Inflammatory macrophage treated with lipopolysaccharide for 1 hour (primary cell): Measurements from ENCODE around the gene ROBO3.

Experiments used
- DNase-seq, 2 donors: peaks; one replicate each; pipeline ENCODE4 v3.0.0-alpha.2; 2020 to 2022

The ROBO3 gene

DNA sequence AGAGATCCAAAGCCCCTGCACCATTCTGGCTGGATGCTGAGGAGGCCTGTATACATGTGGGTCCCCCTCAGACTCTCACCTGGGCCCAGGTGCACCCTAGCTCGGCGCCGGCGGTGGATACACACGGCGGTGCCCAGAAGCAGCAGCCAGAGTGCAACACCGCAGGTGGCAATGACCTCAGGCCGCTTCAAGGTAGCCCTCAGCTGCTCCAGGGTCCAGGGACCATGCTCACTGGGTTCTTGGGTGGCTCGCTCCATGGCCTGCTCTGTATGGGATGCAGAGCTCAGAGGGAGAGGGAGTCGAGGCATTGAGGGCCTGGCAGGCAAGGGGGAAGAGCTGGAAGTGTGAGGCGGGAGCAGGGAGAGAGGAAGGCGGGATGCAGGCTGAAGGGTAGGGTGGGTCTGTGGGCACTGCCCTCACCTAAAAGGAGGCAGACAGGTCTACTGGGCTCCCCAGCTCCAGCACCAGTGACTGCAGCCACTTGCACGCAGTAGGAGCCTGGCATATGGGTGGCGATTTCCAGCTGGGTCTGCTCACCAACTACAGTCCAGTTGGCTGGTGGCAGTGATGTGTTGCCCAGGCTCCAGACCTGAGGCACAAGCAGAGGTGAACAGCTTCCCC, 28.7 kb downstream of the ROBO3 start:
- DNase-seq, result no peak

DNA sequence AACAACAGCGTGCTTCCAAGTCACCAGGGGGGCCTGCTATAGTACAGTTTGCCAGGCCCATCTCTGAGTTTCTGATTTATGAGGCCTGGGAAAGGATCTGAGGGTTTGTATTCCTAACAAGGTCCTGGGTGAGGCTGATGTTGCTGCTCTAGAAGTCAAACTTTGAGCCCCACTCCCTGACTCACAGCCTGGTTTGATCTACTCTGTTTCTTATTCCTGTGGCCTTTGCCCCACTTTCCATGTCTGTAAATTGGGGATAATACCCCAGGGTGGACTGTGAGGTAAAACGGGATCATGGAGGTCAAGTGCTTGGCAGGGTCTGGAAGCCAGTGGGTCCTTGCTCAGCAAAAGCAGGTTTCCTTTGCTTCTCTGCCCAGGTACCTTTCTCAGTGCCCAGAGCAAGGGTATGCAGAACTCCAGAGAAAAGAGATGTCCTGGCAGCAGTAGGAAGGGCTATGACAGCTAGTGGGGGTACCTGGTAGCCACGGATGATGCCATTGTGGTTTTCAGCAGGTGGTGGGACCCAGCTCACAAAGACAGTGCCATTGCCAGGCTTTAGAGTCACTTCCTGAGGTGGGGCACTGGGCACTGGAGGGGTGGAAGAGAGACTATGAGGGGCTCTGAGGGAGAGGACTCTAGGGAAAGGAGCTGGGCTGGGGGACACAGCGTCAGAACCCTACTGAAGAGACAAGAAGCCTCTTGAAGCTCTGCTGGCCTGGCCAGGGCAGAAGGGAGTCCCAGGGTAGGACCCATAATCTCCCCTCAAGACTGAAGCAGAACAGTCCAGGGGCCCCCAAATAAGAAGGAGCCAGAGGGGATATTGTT, 29.6 kb downstream of the ROBO3 start:
- DNase-seq, result no peak

DNA sequence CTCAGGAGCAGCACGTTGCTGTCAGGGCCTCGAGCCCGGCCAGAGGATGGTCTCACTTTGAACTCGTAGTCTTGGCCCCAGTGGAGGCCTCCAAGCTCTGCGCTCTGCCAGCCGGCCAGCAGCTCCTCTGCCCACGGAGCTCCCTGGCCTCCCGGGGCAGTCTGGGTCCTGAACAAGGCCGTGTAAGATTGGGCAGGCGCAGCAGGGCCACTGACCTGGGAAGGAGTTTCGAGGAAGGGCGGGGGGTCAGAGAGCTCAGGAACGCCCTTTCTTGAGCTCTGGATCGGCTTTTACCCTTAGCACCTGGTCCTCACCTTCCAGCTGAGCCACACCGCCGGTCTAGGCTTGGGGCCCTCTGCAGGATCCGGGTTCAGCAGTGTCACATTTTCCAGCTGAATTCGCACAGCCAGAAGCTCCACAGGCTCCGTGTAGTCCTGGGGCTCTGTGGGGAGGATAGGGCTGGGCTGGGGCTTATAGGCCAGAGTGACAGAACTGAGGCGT, 30.3 kb downstream of the ROBO3 start:
- no peak for DNase-seq

DNA sequence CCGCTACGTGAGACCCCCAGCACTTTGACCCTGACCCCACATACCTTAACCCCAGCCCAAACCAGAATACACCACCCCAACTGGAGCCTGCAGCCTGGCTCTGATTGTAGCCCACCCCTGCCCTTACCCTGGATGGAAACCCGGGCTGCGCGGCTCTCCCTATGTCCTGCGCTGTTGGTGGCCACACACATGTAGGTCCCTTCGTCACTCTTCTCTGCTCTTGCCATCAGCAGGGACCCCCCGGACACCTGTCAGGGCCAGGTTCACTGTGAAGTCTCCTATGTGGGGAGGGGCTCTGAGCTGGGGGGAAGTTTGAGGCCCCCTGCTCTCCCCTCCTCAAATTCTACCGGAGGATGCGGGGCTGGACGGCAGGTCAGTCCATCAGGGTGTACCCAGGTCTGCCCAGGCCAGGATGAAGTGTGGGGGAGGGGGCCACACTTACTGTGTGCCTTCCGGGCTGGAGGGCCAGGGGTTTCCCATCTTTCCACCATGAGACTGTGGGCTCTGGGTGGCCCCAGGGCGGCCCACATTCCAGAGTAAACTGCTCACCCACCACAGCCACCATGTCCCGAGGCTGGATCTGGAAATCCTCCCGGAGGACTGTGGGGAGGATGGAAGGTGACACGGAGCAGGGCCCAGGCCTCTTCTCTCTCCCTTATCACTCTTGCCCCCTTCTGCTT, 31.0 kb downstream of the ROBO3 start:
- DNase-seq, result no peak

DNA sequence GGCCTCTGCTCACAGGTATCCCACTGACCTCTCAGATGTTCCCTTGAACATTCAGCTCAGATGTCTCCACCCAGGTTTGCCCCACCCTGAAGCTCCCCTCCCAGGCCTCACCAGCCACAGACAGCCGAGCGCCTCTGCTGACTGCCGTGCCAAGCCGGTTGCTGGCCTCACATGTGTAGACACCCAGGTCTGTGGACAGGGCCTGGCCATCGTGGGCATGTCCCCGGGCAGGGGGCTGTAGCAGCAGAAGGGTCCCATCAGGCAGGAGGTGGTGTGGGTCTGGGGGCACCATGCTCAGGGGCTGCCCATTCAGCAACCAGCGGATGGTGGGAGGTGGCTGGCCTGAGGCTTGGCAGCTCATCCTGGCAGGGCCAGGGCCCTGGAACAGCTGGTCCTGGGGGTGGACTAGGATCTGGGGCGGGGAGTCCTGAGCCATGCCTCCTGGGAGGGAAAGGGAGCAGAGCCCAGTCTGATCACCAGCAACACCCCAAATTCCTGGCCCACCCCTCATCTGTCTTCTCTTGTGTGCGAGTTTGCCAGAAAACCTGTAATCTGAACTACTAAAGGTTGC, 31.7 kb downstream of the ROBO3 start:
- DNase-seq, result no peak

DNA sequence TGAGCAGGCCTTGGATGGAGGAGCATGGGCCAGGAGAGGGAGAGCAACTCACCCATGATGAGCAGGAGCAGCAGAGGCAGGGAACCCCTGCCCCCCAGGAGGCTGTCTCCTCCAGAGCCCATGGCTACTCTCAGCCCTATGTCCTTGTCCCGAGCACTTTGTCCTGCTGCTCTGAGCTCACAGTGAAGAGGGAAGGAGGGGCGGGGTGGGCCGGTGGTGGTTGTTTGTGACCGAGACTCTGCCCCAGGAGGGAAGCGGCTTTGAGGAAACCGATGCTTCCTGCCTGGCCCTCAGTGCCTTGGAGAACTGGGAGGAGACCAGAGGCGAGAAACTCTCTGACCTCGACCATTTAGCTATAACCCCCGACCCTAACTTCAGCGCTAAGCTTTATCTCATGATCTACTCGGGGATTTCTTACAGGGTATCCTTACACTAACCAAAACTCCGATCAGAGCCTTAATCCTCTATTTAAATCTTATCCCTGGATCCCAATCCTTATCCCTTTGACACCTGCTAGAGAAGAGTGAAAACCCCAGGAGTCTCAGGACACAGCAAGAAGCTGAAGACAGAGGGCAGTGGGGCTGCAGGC, 32.5 kb downstream of the ROBO3 start, which contains the start of gene ROBO4:
Gene ROBO4, minus strand, starts transcription at position 192 of the 589 bp plus-strand sequence. Its CDS starts 70 bp downstream, at position 122.
- no peak for DNase-seq

DNA sequence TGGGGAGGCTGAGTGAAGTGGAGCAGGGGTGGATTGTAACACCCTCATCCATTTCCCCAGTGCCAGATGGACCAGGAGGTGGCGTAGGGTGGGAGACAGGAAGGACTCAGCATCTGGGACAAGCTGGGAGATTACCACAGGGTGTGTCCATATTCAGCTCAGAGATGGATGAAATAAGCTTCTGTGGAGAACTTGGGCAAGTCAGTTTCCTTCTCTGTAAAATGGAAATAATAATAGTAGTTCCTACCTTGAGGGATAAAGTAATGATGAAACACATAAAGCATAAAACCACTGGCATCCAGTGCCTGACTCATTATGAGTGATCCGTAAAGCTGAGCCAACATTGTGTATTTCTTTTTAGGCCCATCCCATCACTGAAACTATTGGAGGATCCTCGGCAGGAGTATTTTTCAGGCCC, 33.0 kb downstream of the ROBO3 start:
- DNase-seq, result no peak

DNA sequence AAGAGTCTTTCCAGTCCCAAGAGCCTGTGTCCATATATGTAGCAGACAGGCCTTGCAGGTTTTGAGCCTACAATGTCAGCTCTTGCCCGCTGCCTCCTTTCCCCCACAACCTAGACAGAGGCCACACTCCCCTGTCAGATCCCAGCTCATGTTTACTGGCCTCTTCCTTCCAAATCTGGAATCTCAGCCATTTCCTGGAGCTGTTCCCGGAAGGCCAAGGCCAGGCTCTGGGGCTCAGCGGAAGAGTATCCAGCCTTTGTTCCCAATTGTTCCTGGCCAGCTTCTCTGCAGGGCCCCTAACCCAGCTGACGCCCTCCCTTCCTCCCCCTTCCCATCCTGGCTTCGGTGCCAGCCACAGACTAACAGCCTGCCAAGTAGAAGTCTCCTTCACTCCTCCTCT, 33.5 kb downstream of the ROBO3 start:
- no peak for DNase-seq

DNA sequence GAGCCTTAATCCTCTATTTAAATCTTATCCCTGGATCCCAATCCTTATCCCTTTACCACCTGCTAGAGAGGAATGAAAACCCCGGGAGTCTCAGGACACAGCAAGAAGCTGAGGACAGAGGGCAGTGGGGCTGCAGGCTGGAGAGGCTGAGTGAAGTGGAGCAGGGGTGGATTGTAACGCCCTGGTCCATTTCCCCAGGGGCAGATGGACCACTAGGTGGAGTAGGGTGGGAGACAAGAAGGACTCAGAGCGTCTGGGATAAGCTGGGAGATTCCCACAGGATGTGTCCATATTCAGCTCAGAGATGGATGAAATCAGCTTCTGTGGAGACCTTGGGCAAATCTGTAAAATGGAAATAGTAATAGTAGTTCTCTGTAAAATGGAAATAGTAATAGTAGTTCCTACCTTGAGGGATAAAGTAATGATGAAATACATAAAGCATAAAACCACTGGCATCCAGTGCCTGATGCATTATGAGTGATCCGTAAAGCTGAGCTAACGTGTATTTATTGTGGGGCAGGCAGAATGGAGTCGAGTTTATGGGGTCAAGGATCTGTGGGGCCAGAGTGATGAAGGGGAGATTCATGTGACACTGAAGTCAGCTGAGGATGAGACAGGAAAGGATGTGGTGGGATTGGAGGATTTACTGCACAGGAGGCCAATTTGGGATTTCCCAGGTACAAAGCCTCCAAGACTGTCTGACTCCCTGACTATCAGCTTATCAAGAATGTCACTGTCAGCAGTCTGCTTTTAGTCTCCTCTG, 34.3 kb downstream of the ROBO3 start:
- no peak for DNase-seq

DNA sequence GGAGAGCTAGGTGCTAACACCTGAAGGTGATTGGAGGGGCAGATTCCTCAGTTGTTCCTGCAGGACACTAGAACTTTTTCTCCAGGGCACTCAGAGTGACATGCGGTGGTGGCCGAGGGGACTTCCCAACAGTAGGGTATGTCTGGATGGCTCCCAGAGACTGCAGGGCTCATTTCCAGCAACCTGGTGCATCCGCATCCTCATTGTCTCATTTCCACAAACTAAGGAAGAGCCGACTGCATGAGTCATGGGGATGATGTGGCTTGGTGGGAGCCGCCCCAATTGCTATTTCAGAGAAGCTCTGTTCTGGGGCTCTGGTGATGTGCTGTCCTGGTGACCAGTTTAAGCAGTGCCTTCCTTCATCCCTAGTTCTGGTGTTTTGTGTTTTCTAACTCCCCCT, 35.2 kb downstream of the ROBO3 start:
- no peak for DNase-seq

DNA sequence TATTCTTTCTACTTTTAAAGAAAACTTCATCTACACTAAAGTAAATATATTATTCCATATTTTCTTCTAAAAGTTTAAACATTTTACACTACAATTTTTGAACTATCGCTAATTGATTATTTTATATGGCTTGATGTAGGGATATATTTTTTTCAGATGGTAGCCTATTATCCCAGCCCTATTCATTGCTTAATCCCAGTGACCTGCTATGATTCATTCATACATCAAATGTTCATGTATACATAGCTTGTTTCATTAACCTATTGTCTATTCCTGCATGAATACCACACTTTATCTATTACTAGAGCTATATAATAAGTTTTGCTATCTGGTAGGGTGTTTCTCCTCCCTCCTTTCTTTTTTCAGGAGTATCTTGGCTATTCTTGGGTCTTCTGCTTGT, 37.4 kb downstream of the ROBO3 start:
- no peak for DNase-seq

DNA sequence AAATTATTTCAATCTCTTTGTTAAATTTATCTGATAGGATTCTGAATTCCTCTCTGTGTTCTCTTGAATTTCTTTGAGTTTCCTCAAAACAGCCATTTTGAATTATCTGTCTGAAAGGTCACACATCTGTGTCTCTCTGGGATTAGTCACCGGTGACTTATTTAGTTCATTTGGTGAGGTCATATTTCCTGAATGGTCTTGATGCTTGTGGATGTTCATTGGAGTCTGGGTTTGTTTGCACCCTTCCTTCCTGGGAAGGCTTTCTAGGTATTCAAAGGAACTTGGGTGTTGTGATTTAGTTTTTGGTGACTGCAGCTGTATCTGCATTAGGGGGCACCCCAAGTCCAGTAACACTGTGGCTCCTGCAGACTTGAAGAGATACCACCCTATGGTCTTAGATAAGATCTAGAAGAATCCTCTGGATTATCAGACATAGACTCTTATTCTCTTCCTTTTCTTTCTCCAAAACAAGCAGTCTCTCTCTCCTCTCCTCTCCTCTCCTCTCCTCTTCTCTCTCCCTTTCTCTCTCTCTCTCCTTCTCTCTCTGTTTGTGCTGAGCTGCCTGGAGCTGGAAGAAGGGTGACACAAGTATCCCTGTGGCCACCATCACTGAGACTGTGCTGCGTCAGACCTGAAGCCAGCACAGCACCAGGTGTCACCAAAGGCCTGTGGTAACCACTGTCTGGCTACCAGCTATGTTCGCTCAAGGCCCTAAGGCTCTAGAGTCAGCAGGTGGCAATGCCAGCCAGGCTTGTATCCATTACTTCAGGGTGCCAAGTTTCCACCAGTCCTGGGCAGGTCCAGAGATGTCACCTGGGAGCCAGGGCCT, 50.5 kb downstream of the ROBO3 start:
- no peak for DNase-seq

DNA sequence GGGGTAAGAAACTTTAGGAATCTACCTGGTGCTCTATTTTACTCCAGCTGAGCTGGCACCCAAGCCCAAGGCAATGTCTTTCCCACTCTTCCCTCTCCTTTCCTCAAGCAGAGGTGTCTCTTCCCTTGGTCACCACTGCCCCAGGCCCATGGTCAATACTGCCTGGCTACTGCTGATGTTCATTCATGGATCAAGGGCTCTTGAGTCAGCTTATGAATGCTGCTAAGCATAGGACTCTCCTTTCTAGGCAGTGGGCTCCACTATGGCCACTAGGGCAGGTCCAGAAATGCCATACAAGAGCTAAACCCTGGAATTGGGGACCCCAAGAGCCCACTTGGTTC, 51.1 kb downstream of the ROBO3 start:
- no peak for DNase-seq

DNA sequence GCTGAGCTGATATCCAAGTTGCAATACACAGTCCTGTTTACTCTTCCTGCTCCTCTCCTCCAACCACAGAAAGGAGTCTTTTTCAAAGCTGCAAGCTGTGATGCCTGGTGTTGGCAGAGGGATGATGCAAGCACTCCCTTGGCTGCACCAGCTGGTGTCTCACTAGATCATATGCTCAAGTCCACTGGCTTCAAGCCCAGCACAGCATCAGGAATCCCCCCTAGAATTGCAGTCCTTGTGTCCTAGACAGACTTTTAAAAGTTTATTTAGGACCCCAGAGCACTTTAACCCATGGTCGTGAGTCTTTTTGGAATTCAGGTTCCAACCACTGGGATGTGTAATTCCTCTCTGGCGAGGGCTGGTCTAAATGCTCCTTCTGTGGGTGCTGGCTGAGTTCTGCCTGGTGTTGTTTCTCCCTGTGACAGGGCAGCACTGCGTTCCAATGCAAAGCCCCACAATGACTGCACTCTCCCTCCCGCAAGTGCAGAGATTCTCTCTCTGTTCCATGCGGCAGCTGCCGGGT, 51.9 kb downstream of the ROBO3 start:
- DNase-seq, result peak in 1 of 2 donors; percentile 26

DNA sequence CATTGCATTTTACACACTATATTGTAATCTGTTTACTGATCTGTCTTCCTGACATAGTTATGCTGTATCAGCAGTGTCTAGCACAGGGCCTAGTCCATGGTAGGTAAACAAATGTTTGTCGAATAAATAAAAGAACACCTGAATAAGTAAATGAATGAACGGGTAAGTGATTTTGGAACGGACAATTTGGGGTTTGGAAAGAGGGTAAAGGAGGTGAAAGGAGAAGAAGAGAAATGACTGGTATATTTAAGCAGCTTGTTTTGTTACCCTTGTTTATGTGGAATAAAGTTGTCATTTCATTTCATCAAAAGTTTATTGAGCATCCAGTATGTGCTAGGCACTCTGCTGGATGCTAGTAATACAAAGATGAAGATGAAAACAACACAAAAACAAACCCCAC, 53.7 kb downstream of the ROBO3 start, which contains the start of gene HEPN1:
Gene HEPN1, plus strand, starts transcription at position 301 of the 400 bp plus-strand sequence.
- no peak for DNase-seq

DNA sequence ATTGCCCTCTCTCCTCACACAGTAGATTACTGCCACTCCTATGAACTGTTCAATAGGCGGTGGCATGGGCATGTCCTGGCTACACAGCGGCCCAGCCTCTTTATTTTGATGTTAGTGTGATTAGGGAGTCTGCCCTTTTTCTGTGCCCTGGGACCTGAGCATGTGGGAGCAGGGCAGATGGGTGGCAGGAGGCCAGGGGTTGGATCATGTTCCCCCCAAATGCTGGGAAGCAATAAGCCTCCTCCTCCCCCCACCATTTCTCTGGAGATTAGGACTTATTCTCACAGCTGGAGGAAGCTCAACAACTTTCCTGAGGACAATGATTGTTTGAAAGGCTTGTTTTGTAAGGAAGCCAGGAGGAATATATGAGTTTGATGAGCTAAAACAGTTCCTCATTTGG, 54.7 kb downstream of the ROBO3 start:
- no peak for DNase-seq

DNA sequence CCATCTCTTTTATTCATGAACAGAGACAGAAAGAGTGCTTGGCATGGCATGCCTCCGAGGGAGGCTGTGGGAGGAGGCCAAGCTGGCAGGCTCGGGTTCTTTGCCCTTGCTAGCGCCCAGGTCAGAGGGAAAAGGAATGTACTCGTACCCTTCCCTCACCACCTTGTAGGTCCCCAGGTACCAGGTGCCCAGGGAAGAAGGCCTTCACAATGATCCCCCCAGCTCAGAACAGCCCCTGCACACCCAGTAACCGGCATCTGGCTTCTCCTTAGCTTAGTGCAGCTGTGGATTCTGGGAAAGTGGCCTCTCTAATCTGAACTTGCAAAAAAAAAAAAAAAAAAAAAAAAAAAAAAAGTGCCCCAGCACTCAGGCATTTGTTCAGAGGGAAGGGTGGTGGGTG, 55.1 kb downstream of the ROBO3 start:
- no peak for DNase-seq

DNA sequence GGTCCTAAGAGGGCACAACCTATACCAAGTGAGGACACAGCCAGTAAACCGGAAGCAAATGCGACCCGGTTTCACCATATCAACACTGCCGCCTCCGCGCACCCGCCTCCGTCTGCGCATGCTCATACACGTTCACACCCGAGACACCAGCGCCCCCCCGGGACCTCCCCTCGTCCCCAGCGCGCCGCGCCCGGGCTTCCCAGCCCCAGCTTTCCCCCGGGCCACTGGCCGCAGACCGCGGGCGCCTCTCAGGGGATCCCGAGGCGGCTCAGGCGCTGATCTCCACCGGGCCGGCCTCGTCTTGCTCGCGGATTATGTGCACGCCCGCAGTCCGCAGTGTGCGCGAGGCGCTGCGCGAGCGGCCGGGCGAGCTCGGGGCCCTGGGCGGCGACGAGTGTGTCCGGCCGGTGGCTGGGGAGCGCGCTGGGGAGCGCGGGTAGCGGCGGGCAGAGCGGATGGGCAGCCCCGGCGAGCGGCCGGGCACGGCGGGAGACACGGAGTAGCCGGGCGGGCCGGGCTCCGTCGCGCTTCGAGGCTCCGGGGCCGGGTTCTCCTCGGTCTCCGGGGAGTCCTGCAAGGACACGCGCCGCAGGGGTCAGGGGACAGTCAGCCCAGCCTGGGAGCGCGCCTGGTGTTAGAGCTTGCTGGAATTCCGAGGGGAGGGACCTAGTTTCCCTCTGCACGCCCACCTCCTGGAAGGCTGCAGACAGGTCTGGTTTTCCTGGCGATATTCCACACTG, 55.8 kb downstream of the ROBO3 start:
- peak; percentile 63 to 66 for DNase-seq

DNA sequence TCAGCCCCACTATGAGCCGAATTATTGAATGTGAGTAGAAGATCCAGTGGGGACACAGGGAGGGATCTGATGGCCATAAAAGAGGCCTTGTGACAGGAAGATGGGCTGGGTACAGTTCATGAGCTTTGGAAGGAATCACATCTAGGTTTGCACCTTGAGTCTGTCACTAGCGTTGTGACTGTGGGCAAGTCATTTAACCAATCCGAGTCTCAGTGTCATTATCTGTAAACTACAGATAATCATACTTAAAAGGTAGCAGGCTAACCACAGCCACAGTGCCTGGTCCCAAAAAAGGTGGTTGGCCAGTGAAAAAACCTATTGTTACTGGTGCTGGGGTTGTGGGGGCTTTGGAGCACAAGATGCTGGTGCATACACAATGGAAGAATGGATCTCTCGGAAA, 57.6 kb downstream of the ROBO3 start:
- no peak for DNase-seq

DNA sequence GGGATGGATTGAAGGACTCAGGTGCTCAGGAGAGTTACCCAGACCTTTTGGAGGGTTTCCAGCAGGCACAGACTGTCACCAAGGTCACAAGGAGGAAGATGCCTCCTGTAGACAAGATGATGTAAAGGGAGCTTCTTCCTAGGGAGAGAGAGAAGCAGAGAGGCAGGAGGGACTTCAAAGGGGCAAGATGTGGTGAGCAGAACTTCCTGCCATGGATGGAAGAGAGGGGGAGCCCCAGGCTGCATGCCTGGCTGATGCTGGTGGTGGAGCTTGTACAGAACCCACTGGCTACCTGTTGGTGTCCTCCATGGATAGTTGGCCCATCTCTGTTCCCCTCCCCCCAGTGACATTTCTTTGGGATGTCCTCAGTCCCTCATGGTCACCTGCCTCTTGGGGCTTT, 58.1 kb downstream of the ROBO3 start:
- no peak for DNase-seq
